Measurements from ENCODE around the gene KIF6. TPM values are rescaled to one million over a fixed set of nuclear protein-coding genes. Genes with fewer than 3 reads are reported as not detected.

The KIF6 gene
- total RNA-seq, 1 donor from 2014 or later: not detected

GRCh38 chr6:39617026-39617425, 108.2 kb downstream of the KIF6 start:
- Histone ChIP-seq H3K36me3 (ENCODE audit: control insufficient read depth, insufficient read depth, low read length) (no peaks in the 10 kb centered on the region), H3K27me3 (ENCODE audit: control insufficient read depth, insufficient read depth, low read length) (no peaks in the 10 kb centered on the region), H3K4me3 (ENCODE audit: low read depth, low read length) (no peak overlapping the region)
- no peak for TF ChIP-seq CTCF (IDR thresholded peaks at IDR 0.05; ENCODE audit: insufficient read depth, low read length, severe bottlenecking)
- FAIRE-seq (no peak), DNase-seq (ENCODE audit: low read depth) (no peak)

DNA sequence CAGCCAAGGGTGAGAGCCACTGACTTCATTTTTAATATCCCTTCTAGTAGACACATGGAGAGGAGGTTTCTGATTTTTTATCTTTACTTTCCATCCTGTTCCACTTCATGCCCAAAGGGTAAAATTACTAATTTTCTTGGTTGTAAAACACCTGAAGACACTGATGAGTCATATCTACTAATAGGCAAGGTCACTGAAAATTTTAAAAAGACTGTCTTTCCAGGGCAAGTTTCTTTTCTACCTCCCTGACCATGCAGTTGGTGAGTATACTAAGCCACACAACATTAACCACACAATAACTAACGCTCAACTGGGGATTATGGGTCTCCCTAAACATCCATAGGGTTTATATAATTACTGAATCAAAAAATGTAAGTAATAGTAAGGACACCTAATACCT, 109.6 kb downstream of the KIF6 start:
- Histone ChIP-seq H3K36me3 (ENCODE audit: control insufficient read depth, insufficient read depth, low read length) (no peaks in the 10 kb centered on the region), H3K27me3 (ENCODE audit: control insufficient read depth, insufficient read depth, low read length) (no peaks in the 10 kb centered on the region), H3K4me3 (ENCODE audit: low read depth, low read length) (no peak overlapping the region)
- FAIRE-seq (no peak), DNase-seq (ENCODE audit: low read depth) (peak; percentile 2)
- TF ChIP-seq CTCF (IDR thresholded peaks at IDR 0.05; ENCODE audit: insufficient read depth, low read length, severe bottlenecking): no peak

DNA sequence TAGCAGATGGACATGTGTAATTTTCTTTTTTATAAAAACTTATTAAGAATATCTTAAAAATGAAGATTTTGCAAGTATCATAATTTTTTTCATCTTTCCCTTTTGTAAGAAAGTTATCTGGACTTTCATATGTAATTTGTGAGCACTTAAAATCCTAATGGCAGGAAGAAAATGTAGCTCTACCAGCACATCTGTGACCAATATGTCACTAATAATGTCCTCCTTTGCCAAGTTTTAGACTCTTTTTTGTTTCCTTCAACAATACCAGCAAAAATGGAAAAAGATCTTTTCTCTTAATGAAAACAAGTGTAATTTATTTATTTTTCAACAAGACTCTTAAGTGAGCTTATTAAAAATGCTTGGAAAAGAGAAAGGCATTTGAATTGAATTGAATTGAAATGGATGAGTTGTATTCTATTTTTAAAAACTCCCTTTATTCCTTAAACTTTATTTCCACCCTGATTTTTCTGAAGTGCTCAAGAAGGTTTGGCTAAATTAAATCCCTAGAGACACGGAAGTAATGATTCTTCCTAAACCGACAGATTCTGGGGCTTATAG, 110.7 kb downstream of the KIF6 start:
- no peak overlapping the region for H3K4me3 ChIP-seq (ENCODE audit: low read depth, low read length)
- no peak for TF ChIP-seq CTCF (IDR thresholded peaks at IDR 0.05; ENCODE audit: insufficient read depth, low read length, severe bottlenecking)
- DNase-seq (ENCODE audit: low read depth) (no peak), FAIRE-seq (no peak)
- H3K27me3 ChIP-seq (ENCODE audit: control insufficient read depth, insufficient read depth, low read length): no peaks in the 10 kb centered on the region
- H3K36me3 ChIP-seq (ENCODE audit: control insufficient read depth, insufficient read depth, low read length): no peaks in the 10 kb centered on the region

GRCh38 chr6:39610221-39610620, 115.0 kb downstream of the KIF6 start:
- FAIRE-seq (no peak), DNase-seq (ENCODE audit: low read depth) (no peak)
- Histone ChIP-seq H3K27me3 (ENCODE audit: control insufficient read depth, insufficient read depth, low read length) (no peaks in the 10 kb centered on the region), H3K36me3 (ENCODE audit: control insufficient read depth, insufficient read depth, low read length) (no peaks in the 10 kb centered on the region), H3K4me3 (ENCODE audit: low read depth, low read length) (no peak overlapping the region)
- TF ChIP-seq CTCF (IDR thresholded peaks at IDR 0.05; ENCODE audit: insufficient read depth, low read length, severe bottlenecking): no peak

GRCh38 chr6:39608652-39609345, 116.4 kb downstream of the KIF6 start:
- no peaks in the 10 kb centered on the region for H3K36me3 ChIP-seq (ENCODE audit: control insufficient read depth, insufficient read depth, low read length)
- no peak for FAIRE-seq
- no peaks in the 10 kb centered on the region for H3K27me3 ChIP-seq (ENCODE audit: control insufficient read depth, insufficient read depth, low read length)
- no peak overlapping the region for H3K4me3 ChIP-seq (ENCODE audit: low read depth, low read length)
- DNase-seq (ENCODE audit: low read depth): no peak
- TF ChIP-seq CTCF (IDR thresholded peaks at IDR 0.05; ENCODE audit: insufficient read depth, low read length, severe bottlenecking): no peak

All from bronchial epithelial cell (primary cell).